DND-41 (cell line): Measurements from ENCODE around the gene ARHGAP27.

Source experiments
- EZH2 ChIP-seq: IDR thresholded peaks from 3 replicates; pipeline ENCODE4 v1.6.1; 2012; ENCODE audit warnings: borderline replicate concordance, low read depth, mild to moderate bottlenecking, moderate library complexity, low read length, inconsistent platforms; ENCODE audit not compliant: severe bottlenecking
- TF ChIP-seq, protein P1 (sequence below): IDR thresholded peaks from 2 replicates; pipeline ENCODE4 v1.5.1; 2012; ENCODE audit warnings: borderline replicate concordance, low read length, moderate library complexity, mild to moderate bottlenecking; ENCODE audit not compliant: poor library complexity, severe bottlenecking; ENCODE audit errors: extremely low read depth

- TF ChIP-seq, protein P1, sequence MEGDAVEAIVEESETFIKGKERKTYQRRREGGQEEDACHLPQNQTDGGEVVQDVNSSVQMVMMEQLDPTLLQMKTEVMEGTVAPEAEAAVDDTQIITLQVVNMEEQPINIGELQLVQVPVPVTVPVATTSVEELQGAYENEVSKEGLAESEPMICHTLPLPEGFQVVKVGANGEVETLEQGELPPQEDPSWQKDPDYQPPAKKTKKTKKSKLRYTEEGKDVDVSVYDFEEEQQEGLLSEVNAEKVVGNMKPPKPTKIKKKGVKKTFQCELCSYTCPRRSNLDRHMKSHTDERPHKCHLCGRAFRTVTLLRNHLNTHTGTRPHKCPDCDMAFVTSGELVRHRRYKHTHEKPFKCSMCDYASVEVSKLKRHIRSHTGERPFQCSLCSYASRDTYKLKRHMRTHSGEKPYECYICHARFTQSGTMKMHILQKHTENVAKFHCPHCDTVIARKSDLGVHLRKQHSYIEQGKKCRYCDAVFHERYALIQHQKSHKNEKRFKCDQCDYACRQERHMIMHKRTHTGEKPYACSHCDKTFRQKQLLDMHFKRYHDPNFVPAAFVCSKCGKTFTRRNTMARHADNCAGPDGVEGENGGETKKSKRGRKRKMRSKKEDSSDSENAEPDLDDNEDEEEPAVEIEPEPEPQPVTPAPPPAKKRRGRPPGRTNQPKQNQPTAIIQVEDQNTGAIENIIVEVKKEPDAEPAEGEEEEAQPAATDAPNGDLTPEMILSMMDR, result no peak
- TF ChIP-seq EZH2, result no peak
Measured at GRCh38 chr17:45366691-45367090, 66.0 kb downstream of the ARHGAP27 start.
